GM19328 (cell line): ENCODE results near the gene SPI1.
"Not testable (repeated sequence)": the region's sequence is repeated elsewhere in the genome, so short reads cannot be mapped to it uniquely, and the experiment has no call there.

ENCODE experiments used
- ATAC-seq: cut with Tn5 transposase; IDR thresholded peaks from one replicate; pipeline ENCODE4 v1.9.1; 2021; ENCODE audit warnings: mild to moderate bottlenecking, moderate library complexity; ENCODE audit not compliant: unreplicated experiment

The SPI1 gene

DNA sequence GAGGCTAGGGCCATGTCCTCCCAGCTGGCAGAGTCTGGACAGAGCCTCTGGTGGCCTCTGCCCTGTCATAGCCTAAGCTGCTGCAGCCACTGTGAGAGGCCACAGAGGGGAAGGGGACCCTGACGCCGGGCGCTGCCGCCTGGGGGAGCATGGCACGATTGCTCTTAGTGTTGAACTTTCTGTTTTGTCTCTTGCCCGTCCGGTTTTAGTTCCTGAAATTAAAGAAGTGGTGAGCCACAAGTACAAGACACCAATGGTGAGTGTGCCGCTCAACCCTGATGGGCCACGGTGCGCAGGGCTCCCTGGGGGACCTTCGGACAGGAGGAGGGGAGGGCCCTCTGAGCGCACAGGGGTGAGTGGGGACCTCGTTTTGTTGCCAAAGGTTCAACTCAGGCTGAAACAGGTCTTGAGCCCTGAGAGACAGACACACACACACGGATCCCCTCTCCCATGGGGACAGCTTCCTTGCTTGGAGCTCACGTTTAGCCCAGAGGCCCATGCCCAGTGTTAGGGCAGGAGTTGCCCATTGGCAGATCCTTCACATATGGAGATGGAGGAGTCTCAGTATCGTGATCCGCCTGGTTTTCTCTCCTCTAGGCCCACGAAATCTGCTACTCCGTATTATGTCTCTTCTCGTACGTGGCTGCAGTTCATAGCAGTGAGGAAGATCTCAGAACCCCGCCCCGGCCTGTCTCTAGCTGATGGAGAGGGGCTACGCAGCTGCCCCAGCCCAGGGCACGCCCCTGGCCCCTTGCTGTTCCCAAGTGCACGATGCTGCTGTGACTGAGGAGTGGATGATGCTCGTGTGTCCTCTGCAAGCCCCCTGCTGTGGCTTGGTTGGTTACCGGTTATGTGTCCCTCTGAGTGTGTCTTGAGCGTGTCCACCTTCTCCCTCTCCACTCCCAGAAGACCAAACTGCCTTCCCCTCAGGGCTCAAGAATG is 49.6 kb downstream of the SPI1 start:
- ATAC-seq = no peak

DNA sequence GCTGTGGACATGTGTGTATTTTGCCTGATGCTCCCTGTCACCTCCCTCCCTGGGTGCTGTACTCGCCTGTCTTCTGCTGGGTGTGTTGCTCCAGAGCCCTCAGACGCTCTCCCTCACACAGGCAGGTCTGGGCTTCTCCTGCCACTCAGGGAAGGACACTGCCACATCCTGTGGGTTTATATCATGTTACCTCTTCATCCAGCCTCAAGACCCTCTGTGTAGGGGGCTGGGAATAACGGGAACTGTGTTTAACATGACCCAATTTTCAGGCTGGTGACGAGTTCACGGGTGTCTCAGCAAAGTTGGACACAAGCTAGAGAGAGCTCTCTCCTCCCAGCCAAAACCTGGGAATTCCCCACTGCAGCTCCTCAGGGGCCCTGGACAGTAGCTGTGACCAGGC is 50.4 kb downstream of the SPI1 start:
- no peak for ATAC-seq

DNA sequence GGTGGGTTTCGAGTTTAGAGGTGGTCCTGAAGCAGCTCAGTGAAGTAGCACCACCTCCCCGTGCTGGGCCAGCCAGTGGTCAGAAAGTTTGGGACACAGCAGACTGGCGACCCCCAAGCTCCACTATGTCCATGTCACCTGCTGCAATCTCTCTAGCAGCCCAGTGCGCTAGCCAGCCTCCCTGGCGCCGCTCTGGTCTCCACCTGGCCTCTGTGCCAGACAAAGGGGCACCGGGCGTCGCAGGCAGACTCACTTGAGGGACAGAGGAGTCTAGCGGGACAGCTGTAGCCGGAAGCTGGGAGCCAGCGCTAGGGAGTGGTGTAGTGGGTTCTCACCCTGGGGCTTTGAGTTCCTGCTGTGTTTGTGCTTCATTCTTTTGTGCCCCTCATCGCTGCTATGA is 51.3 kb downstream of the SPI1 start:
- ATAC-seq = no peak

DNA sequence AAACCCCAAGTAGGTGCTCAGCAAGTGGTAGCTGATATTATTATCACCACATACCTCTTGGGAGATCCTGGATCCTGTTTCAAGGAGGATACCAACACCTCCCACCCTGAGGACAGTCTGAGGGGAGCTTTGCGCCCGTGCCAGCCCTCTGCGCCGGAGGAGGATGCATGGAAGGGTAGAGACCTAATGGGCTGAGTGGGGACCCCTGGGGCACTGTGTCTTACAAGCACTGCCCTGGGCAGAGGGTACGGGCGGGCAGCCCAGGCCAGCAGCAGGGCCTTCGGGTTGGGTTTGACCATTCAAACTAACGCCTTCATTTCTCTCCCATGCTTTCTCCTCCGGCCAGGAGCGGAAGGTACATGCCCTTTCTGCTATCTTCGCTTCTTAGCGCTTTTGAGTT is 52.1 kb downstream of the SPI1 start:
- ATAC-seq = no peak

DNA sequence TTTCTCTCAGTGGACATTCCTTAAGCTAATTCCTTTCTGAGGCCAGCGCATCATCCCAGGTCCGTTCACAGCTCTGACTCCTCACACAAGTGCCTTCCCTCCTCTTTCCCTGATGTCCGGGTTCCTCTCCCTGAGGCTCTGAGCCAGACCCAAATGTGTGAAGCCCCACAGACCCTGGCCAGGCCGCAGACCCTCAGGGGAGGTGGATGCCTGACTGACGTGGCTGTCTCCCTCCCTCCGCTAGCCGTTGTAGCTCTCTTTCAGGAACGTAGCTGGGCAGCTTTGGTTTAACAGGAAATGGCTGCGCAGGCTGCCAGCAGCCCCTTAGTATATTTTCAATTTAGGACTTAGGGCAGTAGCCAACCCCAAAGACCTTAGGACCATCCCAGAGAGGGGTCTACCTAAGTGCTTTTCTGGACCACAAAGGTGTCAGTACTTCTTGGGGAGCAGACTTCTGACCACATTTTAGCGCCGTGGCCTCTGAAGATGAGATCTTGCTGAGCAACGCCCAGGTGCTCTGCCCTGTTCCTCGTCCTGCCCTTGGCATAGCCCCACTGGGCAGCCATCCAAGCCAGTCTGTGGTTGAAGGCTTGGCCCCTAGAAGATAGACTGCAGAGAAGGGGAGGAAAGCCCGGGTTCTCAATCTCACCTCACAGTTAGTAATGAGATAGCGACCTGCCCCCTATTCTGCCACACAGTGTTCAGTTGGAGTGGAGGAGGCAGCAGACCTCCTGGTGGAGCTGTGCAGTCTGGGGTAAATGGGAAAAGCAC is 52.9 kb downstream of the SPI1 start:
- no peak for ATAC-seq

DNA sequence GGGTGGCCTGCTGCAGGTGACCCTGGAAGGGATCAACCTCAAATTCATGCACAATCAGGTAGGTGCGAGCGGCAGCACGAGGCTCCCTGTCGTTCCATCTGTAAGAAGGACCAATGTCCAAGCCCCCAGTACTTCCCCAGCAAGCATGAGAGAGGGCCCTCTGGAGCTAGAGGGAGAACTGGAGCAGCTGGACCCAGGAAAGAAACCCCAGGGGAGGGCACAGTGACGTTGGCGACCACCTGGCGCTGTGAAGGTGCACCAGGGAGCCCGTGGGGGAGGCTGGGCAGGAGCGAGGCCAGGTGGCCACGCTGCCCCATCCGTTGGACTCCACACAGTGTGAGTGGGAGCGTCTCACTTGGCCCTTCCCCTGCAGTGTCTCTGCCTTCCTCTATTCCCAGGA is 53.8 kb downstream of the SPI1 start:
- no peak for ATAC-seq

GRCh38 chr11:47318166-47318565 is 60.2 kb downstream of the SPI1 start:
- no peak for ATAC-seq

- ATAC-seq = no peak
Measured at GRCh38 chr11:47317064-47317828, 61.1 kb downstream of the SPI1 start.

GRCh38 chr11:47316501-47316900 is 61.8 kb downstream of the SPI1 start:
- ATAC-seq = not testable (repeated sequence)

- ATAC-seq = no peak
Measured at GRCh38 chr11:47314992-47315391, 63.4 kb downstream of the SPI1 start.

DNA sequence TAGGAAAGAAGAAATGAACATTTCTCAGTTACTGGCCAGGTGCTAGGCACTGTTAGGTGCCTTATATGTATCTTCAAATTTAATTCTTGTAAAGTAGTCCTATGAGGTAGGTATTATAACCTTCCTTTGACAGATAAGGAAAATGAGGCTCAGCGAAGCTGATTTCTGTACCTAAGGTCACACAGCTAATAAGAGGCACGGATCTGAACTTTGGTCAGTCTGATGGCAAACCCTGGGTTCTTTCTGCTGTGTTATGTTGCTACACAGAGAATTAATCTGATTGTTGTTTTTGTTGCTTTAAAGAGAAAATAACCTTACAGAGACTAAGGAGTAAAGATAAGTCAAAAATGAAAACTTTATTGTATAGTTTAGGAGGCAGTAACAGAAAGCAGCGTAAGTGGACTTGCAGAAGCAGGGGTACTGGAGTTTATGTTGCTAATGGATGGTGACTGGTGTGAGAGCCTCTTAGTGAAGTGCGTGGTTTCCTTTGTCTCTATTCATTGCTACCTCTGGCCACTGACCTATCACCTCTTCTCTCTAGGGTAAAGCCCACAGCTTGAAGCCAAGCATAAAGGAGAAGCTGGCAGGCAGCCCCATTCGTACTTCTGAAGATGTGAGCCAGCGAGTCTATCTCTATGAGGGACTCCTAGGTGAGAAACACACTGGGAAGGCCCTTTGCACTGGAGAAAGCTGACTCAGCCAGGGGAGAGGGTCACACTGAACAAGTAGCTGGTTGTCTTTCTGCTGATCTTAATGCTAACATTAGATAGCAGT is 70.1 kb downstream of the SPI1 start:
- no peak for ATAC-seq

DNA sequence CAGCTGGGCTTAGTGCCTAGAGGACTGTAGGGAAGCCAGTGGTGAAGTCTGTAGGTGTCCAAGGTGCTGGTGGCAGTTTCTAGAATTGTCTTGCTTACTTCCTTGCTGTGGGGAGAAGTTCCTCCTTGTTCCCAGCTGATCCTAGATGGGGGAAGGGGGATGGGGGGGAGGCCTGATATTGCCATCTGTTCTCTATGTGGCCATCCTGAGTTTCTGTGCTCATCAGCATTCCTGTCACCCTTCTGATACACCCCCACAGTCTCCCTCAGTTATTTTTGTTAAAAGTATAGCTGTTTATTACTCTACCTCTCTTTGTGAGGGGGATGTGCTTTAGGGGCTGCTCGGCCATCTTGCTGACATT is 71.9 kb downstream of the SPI1 start:
- no peak for ATAC-seq

DNA sequence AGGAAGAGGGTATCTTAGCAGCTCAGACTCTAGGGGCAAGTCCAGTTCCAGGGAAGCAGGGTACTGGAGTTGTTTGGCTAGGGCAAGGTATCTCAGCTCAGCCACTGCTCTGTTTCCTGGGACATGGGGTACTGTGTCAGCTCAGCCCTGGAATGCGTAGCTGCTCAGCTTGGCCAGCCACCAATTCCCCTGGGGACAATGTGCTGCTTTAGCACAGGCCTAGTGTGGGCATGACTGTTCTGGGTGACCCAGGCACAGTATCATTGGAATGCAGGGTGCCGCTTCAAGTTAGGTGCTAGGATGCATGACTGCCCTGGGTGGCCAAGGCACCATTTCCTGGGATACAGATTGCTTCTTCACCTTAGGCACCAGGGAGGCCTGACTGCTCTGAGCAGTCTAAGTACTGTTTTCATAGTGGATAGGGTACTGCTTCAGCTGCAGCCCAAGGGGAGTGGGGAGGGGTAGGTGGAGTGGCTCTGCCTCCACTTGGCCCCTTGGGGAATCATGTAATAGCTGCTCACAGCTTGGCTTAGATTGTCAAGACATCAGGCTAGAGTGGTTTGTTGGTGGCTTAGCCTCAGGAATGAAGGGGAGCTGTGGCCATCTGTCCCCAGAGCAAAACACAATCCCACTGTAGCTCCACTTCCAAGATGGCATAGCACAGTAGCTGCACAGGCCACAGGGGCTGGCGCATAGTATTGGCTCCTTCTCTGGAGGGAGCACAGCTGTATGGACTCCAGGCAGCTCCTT is 72.4 kb downstream of the SPI1 start:
- no peak for ATAC-seq
